HG03432 (cell line): Measurements from ENCODE around the gene PROX2.

Experiments
- ATAC-seq: cut with Tn5 transposase; IDR thresholded peaks from one replicate; pipeline ENCODE4 v1.9.1; 2021; ENCODE audit warnings: mild to moderate bottlenecking, moderate library complexity; ENCODE audit not compliant: unreplicated experiment

PROX2 gene

DNA sequence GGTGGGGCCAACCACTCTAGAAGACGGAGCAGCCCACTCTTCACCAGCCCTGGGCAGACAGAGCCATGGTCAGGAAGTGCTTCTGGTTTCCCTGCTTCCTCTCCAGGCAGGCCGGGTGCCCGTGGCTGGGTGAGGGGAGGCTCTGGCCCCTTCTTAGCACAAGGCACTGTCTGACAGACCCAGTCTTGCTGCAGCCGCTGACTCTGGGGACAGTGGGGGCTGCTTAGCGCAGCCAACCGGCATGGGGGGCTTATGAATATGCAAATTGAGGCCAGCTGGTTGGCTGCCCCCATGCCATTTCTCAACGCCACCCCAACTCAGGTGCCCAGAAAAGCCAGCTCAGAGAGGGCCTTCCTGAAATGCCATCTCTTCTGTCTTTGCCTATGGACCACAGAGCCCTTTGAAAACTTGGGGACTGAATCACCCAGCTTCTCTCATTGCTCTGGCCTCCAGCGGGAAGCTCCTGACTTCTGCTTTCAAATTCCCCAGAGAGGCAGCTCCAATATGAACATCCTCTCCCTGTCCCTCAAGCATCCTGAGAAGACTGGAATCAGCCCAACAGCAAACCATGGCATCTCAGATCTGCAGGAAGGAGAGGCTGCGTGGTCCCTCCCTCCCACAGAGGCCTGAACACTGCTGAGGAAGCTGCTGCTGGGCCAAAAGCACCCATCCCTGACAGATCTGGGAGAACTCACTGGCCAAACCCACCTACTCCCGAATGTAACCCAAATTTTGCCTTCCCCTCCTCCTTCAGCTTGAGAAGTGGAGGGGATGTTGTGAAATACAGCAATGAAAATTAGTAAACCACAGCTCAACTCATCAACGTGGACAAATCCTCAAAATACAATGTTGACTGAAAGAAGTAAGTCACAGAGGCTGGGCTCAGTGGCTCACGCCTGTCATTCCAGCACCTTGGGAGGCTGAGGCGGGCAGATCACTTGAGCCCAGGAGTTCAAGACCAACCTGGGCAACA is at the start of gene PROX2:
PROX2 (minus strand) TSS at position 205 of the 973 bp plus-strand sequence. CDS start 12,311 bp downstream, outside the sequence.
- ATAC-seq: no peak

GRCh38 chr14:74924061-74924460 is 48.1 kb upstream of the PROX2 start:
- ATAC-seq: no peak

DNA sequence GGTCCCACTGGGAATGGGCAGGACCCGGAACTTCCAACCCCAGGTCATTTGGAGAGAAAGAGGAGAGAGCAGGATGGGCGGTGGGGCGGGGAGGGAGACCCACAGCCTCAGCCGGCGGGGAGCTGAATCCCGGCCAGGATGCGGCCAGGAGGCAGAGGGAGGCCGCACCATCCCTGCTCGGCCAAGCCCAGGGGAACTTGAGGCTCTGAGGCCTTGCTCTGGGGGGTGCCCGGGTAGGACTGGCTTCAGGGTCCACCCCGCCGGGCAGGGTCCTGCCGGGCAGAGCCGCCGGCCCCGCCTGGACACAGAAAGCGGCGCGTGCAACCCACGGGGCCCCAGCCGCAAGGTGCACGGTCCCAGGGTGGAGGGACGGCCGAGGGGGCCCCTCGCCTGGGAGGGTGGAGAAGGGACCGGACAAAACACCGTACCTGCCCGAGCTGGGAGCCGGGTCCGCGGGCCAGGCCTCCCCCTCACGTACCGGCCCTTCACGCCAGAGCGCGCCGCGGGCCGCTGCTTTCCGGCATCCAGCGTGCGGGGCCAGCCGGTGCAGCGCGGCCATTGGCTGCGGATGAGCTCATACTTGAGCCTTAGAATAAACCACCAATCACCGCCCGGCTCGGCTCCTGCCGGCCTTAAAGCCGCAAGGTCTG is 46.9 kb upstream of the PROX2 start, which contains the start of gene RPS6KL1:
RPS6KL1 (minus strand) TSS at position 509 of the 650 bp plus-strand sequence. CDS start 1,719 bp downstream, outside the sequence.
- ATAC-seq: peak; percentile 91

DNA sequence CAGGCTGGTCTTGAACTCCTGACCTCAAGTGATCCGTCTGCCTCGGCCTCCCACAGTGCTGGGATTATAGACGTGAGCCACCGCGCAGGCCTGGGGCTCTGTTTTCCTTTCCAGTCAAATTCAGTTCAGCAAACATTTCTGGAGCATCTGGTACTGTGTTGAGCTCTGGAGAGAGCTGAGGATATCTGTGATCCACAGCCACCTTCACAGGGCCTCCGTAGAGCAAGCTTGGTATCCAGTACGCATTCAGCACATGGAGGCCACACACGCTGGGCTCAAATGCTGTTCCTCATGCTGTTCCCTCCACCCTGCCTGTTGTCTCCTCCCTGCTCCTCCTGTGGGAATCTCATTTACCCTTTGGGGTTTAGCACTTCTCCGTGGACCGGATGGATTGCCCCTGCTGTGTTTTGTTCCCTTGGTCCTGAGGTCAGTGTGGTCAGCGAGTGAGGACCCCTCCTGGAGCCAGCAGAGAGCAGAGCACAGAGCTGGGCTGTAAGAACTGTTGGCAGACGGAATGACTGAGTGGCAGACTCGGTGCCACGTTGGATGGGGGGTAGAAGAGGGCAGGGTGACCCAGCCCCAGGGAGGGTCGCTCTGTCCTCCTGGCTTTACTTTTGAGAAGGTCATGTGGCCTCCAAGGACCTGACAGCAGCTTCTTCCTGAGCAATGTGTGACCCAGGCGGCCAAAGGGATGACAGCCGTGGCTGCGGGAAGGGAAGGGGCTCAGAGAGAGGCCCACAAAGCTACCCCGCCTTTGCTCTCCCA is 46.2 kb upstream of the PROX2 start:
- ATAC-seq: no peak

DNA sequence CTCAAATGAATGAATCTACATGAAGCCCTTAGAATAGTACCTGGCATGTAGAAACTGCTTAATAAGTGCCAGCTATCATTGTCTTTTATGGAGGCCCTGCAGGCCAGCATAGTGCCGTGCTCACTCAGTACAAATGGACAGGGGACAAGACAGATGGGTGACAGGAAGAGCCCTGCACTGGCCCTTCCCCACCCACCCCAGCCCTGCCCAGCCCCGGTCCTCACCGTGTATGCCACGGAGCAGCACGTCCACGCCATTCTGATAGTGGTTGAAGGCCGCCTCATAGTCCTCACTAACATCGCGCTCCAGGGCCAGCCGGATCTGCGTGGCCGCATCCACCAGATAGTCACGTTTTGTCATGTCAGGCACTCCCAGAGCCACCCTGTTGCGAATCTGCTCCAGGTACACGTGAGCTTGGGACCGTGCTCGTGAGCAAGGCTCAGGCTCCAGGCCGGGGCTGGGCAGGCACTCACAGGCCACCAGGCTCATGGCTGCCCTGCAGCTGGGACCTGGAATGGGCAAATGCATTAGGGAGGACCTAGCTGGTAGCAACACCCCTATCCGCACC is 45.2 kb upstream of the PROX2 start:
- no peak for ATAC-seq

DNA sequence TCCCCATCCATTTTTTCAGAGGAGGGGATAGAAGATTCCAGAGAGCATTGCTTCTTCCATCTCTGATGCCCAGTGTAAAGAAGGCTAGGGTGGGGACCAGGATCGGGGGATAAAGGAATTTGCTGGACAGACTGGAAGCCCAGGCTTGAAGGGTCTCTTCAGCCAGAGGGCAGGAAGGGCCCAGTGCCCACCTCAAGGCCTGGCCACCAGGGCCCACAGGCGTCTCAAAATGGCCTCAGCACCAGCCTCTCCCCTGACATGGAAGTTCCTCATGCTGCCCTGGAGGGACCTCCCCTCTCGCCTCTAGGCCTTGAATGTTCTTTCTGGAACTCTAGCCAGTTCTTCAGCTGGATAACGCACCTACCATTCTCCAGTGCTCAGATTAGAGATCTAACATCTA is 44.3 kb upstream of the PROX2 start:
- no peak for ATAC-seq

GRCh38 chr14:74919421-74920165 is 43.6 kb upstream of the PROX2 start:
- no peak for ATAC-seq

GRCh38 chr14:74918380-74918779 is 42.4 kb upstream of the PROX2 start:
- ATAC-seq: no peak

- ATAC-seq: no peak
Observed at GRCh38 chr14:74917646-74918081, 41.7 kb upstream of the PROX2 start.

GRCh38 chr14:74917178-74917543 is 41.2 kb upstream of the PROX2 start:
- ATAC-seq: no peak

GRCh38 chr14:74915826-74916225 is 39.9 kb upstream of the PROX2 start:
- no peak for ATAC-seq

GRCh38 chr14:74915426-74915825 is 39.5 kb upstream of the PROX2 start:
- no peak for ATAC-seq

- no peak for ATAC-seq
Observed at GRCh38 chr14:74913986-74914573, 38.1 kb upstream of the PROX2 start.

GRCh38 chr14:74913393-74913910 is 37.5 kb upstream of the PROX2 start:
- ATAC-seq: no peak

DNA sequence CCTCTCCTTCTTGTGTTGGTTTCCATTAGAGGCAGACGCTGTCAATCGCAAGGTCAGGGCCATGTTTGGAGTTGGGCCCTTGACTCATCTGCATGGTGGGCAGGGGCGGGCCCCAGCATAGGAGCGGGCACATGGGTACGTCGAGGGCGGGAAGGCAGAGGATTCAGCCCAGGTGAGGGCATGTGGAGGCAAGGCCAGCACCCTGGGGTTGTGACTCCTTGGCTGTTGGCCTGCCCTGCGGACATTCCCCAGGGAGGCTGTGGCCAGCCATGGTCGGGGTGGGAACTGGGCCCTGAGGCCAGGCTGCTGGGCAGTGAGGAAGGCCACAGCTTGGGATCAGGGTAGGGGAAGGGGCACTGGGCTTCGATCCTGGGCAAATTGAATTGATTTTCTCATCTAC is 36.9 kb upstream of the PROX2 start:
- ATAC-seq: no peak

DNA sequence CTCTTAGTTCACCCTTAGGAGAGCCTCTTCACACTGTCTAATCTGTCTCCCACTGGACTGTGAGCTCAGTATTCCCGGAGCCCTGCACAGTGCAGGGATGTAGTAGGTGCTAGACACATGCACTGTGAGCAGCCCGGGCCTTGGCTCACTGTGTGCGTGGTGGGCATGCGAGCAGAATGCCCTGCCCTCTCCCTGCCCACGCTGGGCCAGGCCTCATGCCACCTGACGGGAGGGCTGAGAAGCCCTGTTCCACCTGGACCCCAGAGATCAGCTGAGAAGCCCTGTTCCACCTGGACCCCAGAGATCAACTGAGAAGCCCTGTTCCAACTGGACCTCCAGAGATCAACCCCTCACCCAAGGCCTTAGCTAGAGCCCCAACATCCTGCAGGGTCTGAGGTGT is 36.2 kb upstream of the PROX2 start:
- ATAC-seq: no peak

DNA sequence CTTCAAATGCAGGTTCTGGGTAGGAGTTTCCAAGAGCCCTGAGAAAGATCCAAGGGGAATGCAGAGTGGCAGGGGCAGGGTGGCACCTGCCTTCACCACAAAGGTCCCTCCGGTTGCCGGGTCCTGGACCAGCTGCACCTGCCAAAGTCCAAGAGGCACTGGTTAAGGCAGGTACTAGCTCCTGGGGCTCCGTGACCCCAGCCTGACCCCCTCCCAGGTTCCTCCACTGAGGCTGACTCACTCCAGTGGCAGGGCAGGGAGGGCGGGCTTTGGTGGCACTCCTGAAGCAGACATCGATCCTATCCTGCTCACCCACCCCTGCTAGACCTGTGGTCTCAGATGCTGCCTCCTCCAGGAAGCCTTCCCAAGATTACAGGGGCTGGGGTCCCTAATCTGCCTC is 35.8 kb upstream of the PROX2 start:
- no peak for ATAC-seq

DNA sequence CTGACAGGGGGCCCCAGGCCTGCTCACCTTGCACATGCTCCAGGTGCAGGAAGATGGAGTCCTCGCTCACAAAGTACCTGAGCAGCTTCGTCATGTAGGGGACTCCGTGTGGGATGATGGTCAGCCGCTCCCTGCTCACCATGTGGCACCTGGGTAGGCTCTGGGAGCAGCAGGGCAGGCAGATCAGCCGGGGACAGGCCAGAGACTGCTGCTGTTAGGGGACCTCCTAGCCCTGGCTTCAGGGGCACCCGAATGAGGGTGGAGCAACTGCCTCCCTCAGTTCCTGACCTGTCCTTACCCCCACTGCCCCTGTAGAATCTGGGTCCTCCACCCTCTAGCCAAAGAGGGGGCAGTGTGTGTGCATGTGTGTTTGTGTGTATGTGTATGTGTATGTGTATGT is 35.3 kb upstream of the PROX2 start:
- no peak for ATAC-seq

DNA sequence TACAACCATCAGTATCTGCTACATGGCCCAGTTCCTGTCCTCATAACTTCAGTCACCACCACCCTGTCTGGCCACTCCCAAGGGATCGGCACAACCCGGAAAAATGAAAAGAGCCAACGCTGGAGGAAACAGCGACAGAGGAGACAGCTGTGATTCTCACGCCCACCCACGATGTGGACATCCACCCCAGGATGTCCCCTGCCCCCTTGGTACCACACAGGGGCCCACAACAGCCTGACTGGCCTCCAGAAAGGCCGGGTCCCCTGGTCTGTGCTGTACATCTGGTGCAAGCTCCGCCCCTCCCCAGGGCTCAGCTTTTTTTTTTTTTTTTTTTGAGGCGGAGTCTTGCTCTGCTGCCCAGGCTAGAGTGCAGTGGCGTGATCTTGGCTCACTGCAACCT is 34.6 kb upstream of the PROX2 start:
- ATAC-seq: no peak

GRCh38 chr14:74909911-74910310 is 34.0 kb upstream of the PROX2 start:
- ATAC-seq: no peak
